Activated gamma-delta T cell treated with anti-CD3 and anti-CD28 coated beads, Interleukin-2, amount 50 U/mL, for 16 hours (primary cell): ENCODE results near the gene DCTN3.
"Not testable (repeated sequence)": the region's sequence is repeated elsewhere in the genome, so short reads cannot be mapped to it uniquely, and the experiment has no call there.

ENCODE experiments used
- DNase-seq: peaks from one replicate; pipeline ENCODE4 v3.0.0-alpha.2; 2020; ENCODE audit warnings: low read depth

The DCTN3 gene

GRCh38 chr9:34646211-34647083, 26.2 kb upstream of the DCTN3 start, which contains the start of gene GALT:
GALT (plus strand) TSS chr9:34646675; CDS start chr9:34646705, 30 bp downstream.
- peak; percentile 97 for DNase-seq

- DNase-seq = no peak
Measured at GRCh38 chr9:34644766-34645314, 24.5 kb upstream of the DCTN3 start.

- no peak for DNase-seq
Measured at GRCh38 chr9:34642679-34643078, 22.4 kb upstream of the DCTN3 start.

- not testable (repeated sequence) for DNase-seq
Measured at GRCh38 chr9:34639322-34639721, 19.0 kb upstream of the DCTN3 start.

- DNase-seq = no peak
Measured at GRCh38 chr9:34638138-34638445, 17.8 kb upstream of the DCTN3 start.

- DNase-seq = peak; percentile 87
Measured at GRCh38 chr9:34637356-34638137, 17.3 kb upstream of the DCTN3 start, which contains the start of gene SIGMAR1. SIGMAR1 (minus strand) TSS chr9:34637787; CDS start chr9:34637697, 90 bp downstream.

GRCh38 chr9:34636791-34637355, 16.6 kb upstream of the DCTN3 start:
- no peak for DNase-seq

GRCh38 chr9:34635556-34635955, 15.3 kb upstream of the DCTN3 start:
- no peak for DNase-seq

GRCh38 chr9:34634551-34635248, 14.4 kb upstream of the DCTN3 start:
- no peak for DNase-seq

- peak; percentile 56 for DNase-seq
Measured at GRCh38 chr9:34633851-34634550, 13.7 kb upstream of the DCTN3 start.

GRCh38 chr9:34633166-34633565, 12.9 kb upstream of the DCTN3 start:
- DNase-seq = no peak

- no peak for DNase-seq
Measured at GRCh38 chr9:34630402-34631154, 10.3 kb upstream of the DCTN3 start.

GRCh38 chr9:34629491-34629808, 9.2 kb upstream of the DCTN3 start:
- DNase-seq = no peak

- no peak for DNase-seq
Measured at GRCh38 chr9:34628656-34629490, 8.6 kb upstream of the DCTN3 start, which contains the start of gene ARID3C. ARID3C (minus strand) TSS chr9:34629066; CDS start chr9:34628014, 1,052 bp downstream.

GRCh38 chr9:34627716-34628655, 7.7 kb upstream of the DCTN3 start:
- no peak for DNase-seq

- DNase-seq = no peak
Measured at GRCh38 chr9:34625186-34625486, 4.8 kb upstream of the DCTN3 start.

GRCh38 chr9:34624475-34625185, 4.3 kb upstream of the DCTN3 start:
- DNase-seq = no peak
